HepG2 (cell line): Measurements from ENCODE around the gene LASP1. TPM values are rescaled to one million over a fixed set of nuclear protein-coding genes. Genes with fewer than 3 reads are reported as not detected.
A peak's percentile ranks its signal among the peaks of the same experiment; 100 is the strongest.

Source experiments
- AGO1 ChIP-seq: fragments of 200-400 bp; formaldehyde crosslinking; IDR thresholded peaks from 2 replicates; pipeline ENCODE4 v1.6.1; 2017; ENCODE audit warnings: mild to moderate bottlenecking, low read depth, low read length, moderate library complexity; ENCODE audit not compliant: poor library complexity, severe bottlenecking
- BATF2 ChIP-seq: sonication (generic); formaldehyde crosslinking; IDR thresholded peaks from 2 replicates; pipeline ENCODE4 v1.8.0; 2022; ENCODE audit warnings: mild to moderate bottlenecking, missing genetic modification reagents, moderate library complexity
- BHLHE40 ChIP-seq: IDR thresholded peaks from 2 replicates; pipeline ENCODE4 v1.6.1; 2011; ENCODE audit warnings: low read length, improper control_type of control experiment
- ELK4 ChIP-seq: sonication (generic); formaldehyde crosslinking; IDR thresholded peaks from 2 replicates; pipeline ENCODE4 v1.9.0; 2021; ENCODE audit warnings: missing genetic modification reagents, borderline replicate concordance
- FUBP1 ChIP-seq: sonication (generic); formaldehyde crosslinking; IDR thresholded peaks from 2 replicates; pipeline ENCODE4 v1.5.1; 2020; ENCODE audit warnings: missing genetic modification reagents, mild to moderate bottlenecking, borderline replicate concordance
- KLF9 ChIP-seq: IDR thresholded peaks from 2 replicates; pipeline ENCODE4 v1.6.1; 2016; ENCODE audit warnings: low read depth
- MIER2 ChIP-seq: IDR thresholded peaks from 2 replicates; pipeline ENCODE4 v1.6.1; 2016; ENCODE audit warnings: missing biosample characterization, missing genetic modification reagents
- MXD4 ChIP-seq: IDR thresholded peaks from 2 replicates; pipeline ENCODE4 v1.6.1; 2016; ENCODE audit warnings: mild to moderate bottlenecking, missing biosample characterization, missing genetic modification reagents
- ONECUT2 ChIP-seq: sonication (generic); formaldehyde crosslinking; IDR thresholded peaks from 2 replicates; pipeline ENCODE4 v1.4.0; 2020; ENCODE audit warnings: missing genetic modification reagents
- RXRA ChIP-seq: sonication (generic); formaldehyde crosslinking; IDR thresholded peaks from 2 replicates; pipeline ENCODE4 v1.5.1; 2020; ENCODE audit warnings: missing genetic modification reagents
- SAP130 ChIP-seq: IDR thresholded peaks from 2 replicates; pipeline ENCODE4 v1.6.1; 2016; ENCODE audit warnings: low read depth
- THYN1 ChIP-seq: sonication (generic); formaldehyde crosslinking; IDR thresholded peaks from 2 replicates; pipeline ENCODE4 v1.8.1; 2023; ENCODE audit warnings: low read depth, mild to moderate bottlenecking, moderate library complexity, missing genetic modification reagents, borderline replicate concordance
- ZGPAT ChIP-seq: IDR thresholded peaks from 2 replicates; pipeline ENCODE4 v1.6.1; 2016; ENCODE audit warnings: mild to moderate bottlenecking
- ZMAT3 ChIP-seq: sonication (generic); formaldehyde crosslinking; conservative IDR thresholded peaks from 2 replicates; pipeline ENCODE4 v1.7.0; 2021; ENCODE audit warnings: missing genetic modification reagents
- ZMAT5 ChIP-seq: sonication (generic); formaldehyde crosslinking; IDR thresholded peaks from 2 replicates; pipeline ENCODE4 v1.5.0; 2020; ENCODE audit warnings: mild to moderate bottlenecking, low read depth, missing genetic modification reagents, borderline replicate concordance
- ZNF280D ChIP-seq: sonication (generic); formaldehyde crosslinking; IDR thresholded peaks from 2 replicates; pipeline ENCODE4 v1.5.1; 2020; ENCODE audit warnings: mild to moderate bottlenecking, missing genetic modification reagents
- ZNF580 ChIP-seq: IDR thresholded peaks from 2 replicates; pipeline ENCODE4 v1.6.1; 2016; ENCODE audit warnings: low read depth, borderline replicate concordance
- ZNF670 ChIP-seq: sonication (generic); formaldehyde crosslinking; IDR thresholded peaks from 2 replicates; pipeline ENCODE4 v1.8.0; 2022; ENCODE audit warnings: mild to moderate bottlenecking, missing genetic modification reagents, borderline replicate concordance
- ZNF878 ChIP-seq: sonication (generic); formaldehyde crosslinking; IDR thresholded peaks from 2 replicates; pipeline ENCODE4 v1.8.1; 2023; ENCODE audit warnings: mild to moderate bottlenecking, missing genetic modification reagents, moderate library complexity
- polyA plus RNA-seq, 8 experiments: library from polyadenylated mRNA; depleted of rRNA in 3 of 8; stranded (reverse) in 7 of 8; unstranded in 1 of 8; fragments of >200 nt; fragmentation: Illumina TruSeq in 4 of 8; extraction: Trizol in 4 of 8; gene quantifications; 2 replicates each; pipeline versions ENCODE4 v1.2.1 to v1.2.3, GENCODE V29; 2011 to 2016; ENCODE audit warnings: low read depth in 4 of 8, missing spikeins in 1 of 8, mixed read lengths in 1 of 8; ENCODE audit not compliant: insufficient read depth in 1 of 8
- total RNA-seq, 5 experiments: library from RNA; depleted of rRNA; stranded (reverse); fragments of >200 nt; fragmentation: Illumina TruSeq; extraction: Trizol; gene quantifications; 2 replicates each; pipeline ENCODE4 v1.2.3, GENCODE V29; 2016; ENCODE audit warnings: low read depth in 1 of 5

Gene LASP1
- total and polyA plus RNA-seq, 2 of the 13 experiments (the other 11 are each of a cell fraction or from before 2014, with no cell fraction given) = 70.1 to 97.0 TPM

- TF ChIP-seq FUBP1 (CRISPR knock-in tag) (peak; percentile 19; the same call in 1 of the 2 replicates), BATF2 (no peak), ZMAT3 (CRISPR knock-in tag) (peak; percentile 72), ZNF878 (CRISPR knock-in tag) (peak; percentile 82; the same call in 1 of the 2 replicates), BHLHE40 (peak; percentile 55; the same call in 1 of the 2 replicates), ZNF670 (CRISPR knock-in tag) (peak; percentile 69; the same call in 1 of the 2 replicates), MIER2 (CRISPR knock-in tag) (peak; percentile 62; the same call in 1 of the 2 replicates), KLF9 (CRISPR knock-in tag) (0 out of 2 replicates have a peak, but pooled peaks have one; percentile 51), RXRA (CRISPR knock-in tag) (peak; percentile 97), ZMAT5 (CRISPR knock-in tag) (no peak), ZNF580 (CRISPR knock-in tag) (peak; percentile 90; the same call in 1 of the 2 replicates), ZGPAT (CRISPR knock-in tag) (peak; percentile 93), MXD4 (CRISPR knock-in tag) (no peak; the same call in 1 of the 2 replicates), SAP130 (CRISPR knock-in tag) (peak; percentile 99), THYN1 (CRISPR knock-in tag) (0 out of 2 replicates have a peak, but pooled peaks have one; percentile 37), ONECUT2 (0 out of 2 replicates have a peak, but pooled peaks have one; percentile 54), AGO1 (no peak), ELK4 (no peak), ZNF280D (peak; percentile 89)
Observed at GRCh38 chr17:38871247-38872015, 1.6 kb downstream of the LASP1 start (continued).
